ENCODE results near the gene SLC1A2. TPM values are rescaled to one million over a fixed set of nuclear protein-coding genes. Genes with fewer than 3 reads are reported as not detected.

SLC1A2 gene
- total RNA-seq, 2 donors from 2014 or later: 1.3 to 3.3 TPM

GRCh38 chr11:35290876-35291275, 128.5 kb downstream of the SLC1A2 start:
- ATAC-seq (no peak), DNase-seq (no peak)
- intact Hi-C loops (cut with DNase I): no loop called here

- no peak for ATAC-seq
Observed at GRCh38 chr11:35289821-35290220, 129.5 kb downstream of the SLC1A2 start.

GRCh38 chr11:35288817-35289541, 130.4 kb downstream of the SLC1A2 start:
- intact Hi-C loops (cut with DNase I): no loop called here
- ATAC-seq (peak; percentile 23 to 45), DNase-seq (no peak)

More at GRCh38 chr11:35289821-35290220, 129.5 kb downstream of the SLC1A2 start:
- intact Hi-C loops (cut with DNase I): no loop called here
- DNase-seq: no peak

- ATAC-seq (no peak), DNase-seq (no peak)
- intact Hi-C loops (cut with DNase I): no loop called here
Observed at GRCh38 chr11:35288309-35288708, 131.0 kb downstream of the SLC1A2 start.

GRCh38 chr11:35287344-35287890, 131.9 kb downstream of the SLC1A2 start:
- intact Hi-C loops (cut with DNase I): no loop called here
- ATAC-seq (no peak), DNase-seq (no peak)

- intact Hi-C loops (cut with DNase I): no loop called here
- ATAC-seq (no peak), DNase-seq (no peak)
Observed at GRCh38 chr11:35286126-35286525, 133.2 kb downstream of the SLC1A2 start.

GRCh38 chr11:35285471-35285870, 133.9 kb downstream of the SLC1A2 start:
- no peak for ATAC-seq
- intact Hi-C loops (cut with DNase I): no loop called here
- DNase-seq: no peak

GRCh38 chr11:35282221-35282882, 137.0 kb downstream of the SLC1A2 start:
- DNase-seq (no peak), ATAC-seq (peak in 1 of 2 donors; percentile 55)
- intact Hi-C loops (cut with DNase I): no loop called here

- peak; percentile 72 to 77 for ATAC-seq
- intact Hi-C loops (cut with DNase I): no loop called here
- no peak for DNase-seq
Observed at GRCh38 chr11:35281169-35281688, 138.1 kb downstream of the SLC1A2 start.

- intact Hi-C loops (cut with DNase I): no loop called here
- DNase-seq: no peak
Observed at GRCh38 chr11:35280727-35281126, 138.6 kb downstream of the SLC1A2 start.

GRCh38 chr11:35277827-35278226, 141.5 kb downstream of the SLC1A2 start:
- ATAC-seq (no peak), DNase-seq (no peak)
- intact Hi-C loops (cut with DNase I): no loop called here

More at GRCh38 chr11:35280727-35281126, 138.6 kb downstream of the SLC1A2 start:
- ATAC-seq: peak in 1 of 2 donors; percentile 25

- intact Hi-C loops (cut with DNase I): no loop called here
Observed at GRCh38 chr11:35276396-35277145, 142.8 kb downstream of the SLC1A2 start.

GRCh38 chr11:35275786-35276170, 143.6 kb downstream of the SLC1A2 start:
- intact Hi-C loops (cut with DNase I): no loop called here
- no peak for DNase-seq
- ATAC-seq: peak in 1 of 2 donors; percentile 16

More at GRCh38 chr11:35276396-35277145, 142.8 kb downstream of the SLC1A2 start:
- no peak for DNase-seq
- peak in 1 of 2 donors; percentile 52 for ATAC-seq

GRCh38 chr11:35274909-35275785, 144.2 kb downstream of the SLC1A2 start:
- intact Hi-C loops (cut with DNase I): no loop called here
- ATAC-seq (peak; percentile 41 to 72), DNase-seq (peak; percentile 56)

GRCh38 chr11:35272391-35272902, 146.9 kb downstream of the SLC1A2 start:
- intact Hi-C loops (cut with DNase I): no loop called here
- DNase-seq (no peak), ATAC-seq (no peak)

- no peak for DNase-seq
- intact Hi-C loops (cut with DNase I): no loop called here
- ATAC-seq: no peak
Observed at GRCh38 chr11:35271031-35271430, 148.3 kb downstream of the SLC1A2 start.

GRCh38 chr11:35270342-35270741, 149.0 kb downstream of the SLC1A2 start:
- ATAC-seq (no peak), DNase-seq (no peak)
- intact Hi-C loops (cut with DNase I): no loop called here

GRCh38 chr11:35267504-35267903, 151.9 kb downstream of the SLC1A2 start:
- DNase-seq: no peak
- intact Hi-C loops (cut with DNase I): no loop called here
- no peak for ATAC-seq

Measured in left cardiac atrium (tissue), 4 donors.